NT2/D1 (cell line): ENCODE data around the gene RGS14.

Source experiments
- SUZ12 ChIP-seq: IDR thresholded peaks from 2 replicates; pipeline ENCODE4 v1.6.1; 2011; ENCODE audit not compliant: insufficient read length, insufficient read depth; ENCODE audit errors: extremely low read depth
- YY1 ChIP-seq: IDR thresholded peaks from 2 replicates; pipeline ENCODE4 v1.6.1; 2011; ENCODE audit not compliant: insufficient read length, insufficient read depth
- ZNF274 ChIP-seq: IDR thresholded peaks from 2 replicates; pipeline ENCODE4 v1.6.1; 2011; ENCODE audit warnings: mild to moderate bottlenecking, low read depth, low read length

- TF ChIP-seq YY1 (no peak), ZNF274 (no peak), SUZ12 (no peak)
These were observed 44.0 kb upstream of the RGS14 start for GRCh38 chr5:177313561-177314259.
